ENCODE data around the gene SH3RF2. TPM values are rescaled to one million over a fixed set of nuclear protein-coding genes. Genes with fewer than 3 reads are reported as not detected.
"Not testable (repeated sequence)": the region's sequence is repeated elsewhere in the genome, so short reads cannot be mapped to it uniquely, and the experiment has no call there.

SH3RF2 gene
- total and polyA plus RNA-seq, 9 donors, result 0.30 to 6.5 (median 0.81) TPM

DNA sequence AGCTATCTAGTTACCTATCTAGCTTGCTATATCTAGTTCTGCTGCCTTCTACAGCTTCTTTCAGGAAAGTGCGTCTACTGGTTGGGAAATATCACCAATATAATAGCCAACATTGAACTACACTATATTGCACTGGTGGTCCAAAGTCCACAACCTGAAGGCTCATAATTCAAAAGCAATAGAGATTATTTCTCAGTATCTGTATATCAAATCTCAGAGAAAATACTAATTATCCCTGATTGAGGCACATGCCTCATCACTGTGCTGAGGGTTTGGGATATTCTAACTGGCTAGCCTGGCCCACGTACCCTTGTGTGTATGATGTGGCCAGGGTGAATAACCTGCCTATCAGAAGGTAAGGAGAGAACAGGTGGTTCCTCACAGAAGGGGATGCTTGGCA is 53.8 kb downstream of the SH3RF2 start:
- H3K4me3 ChIP-seq, result no peak overlapping the region
- H3K27ac ChIP-seq, result no peak overlapping the region
- intact Hi-C loops (cut with DNase I), result no loop called here
- H3K4me1 ChIP-seq (ENCODE audit: insufficient read depth), result no peaks in the 10 kb centered on the region
- H3K27me3 ChIP-seq, result no peaks in the 10 kb centered on the region
- 79 to 98% (median 91%) methylated on average over 2 of the region's 2 CpGs for WGBS, 3 donors
- no peaks in the 10 kb centered on the region for H3K36me3 ChIP-seq
- no peak for DNase-seq
- TF ChIP-seq POLR2A (IDR thresholded peaks at IDR 0.05) (no peak), EP300 (IDR thresholded peaks at IDR 0.05) (no peak), CTCF (IDR thresholded peaks at IDR 0.05) (no peak)
- H3K9me3 ChIP-seq, result no peaks in the 10 kb centered on the region

GRCh38 chr5:145991044-145991575 is 54.7 kb downstream of the SH3RF2 start:
- WGBS, 3 donors, result 56 to 64% (median 60%) methylated on average over 3 of the region's 3 CpGs
- H3K36me3 ChIP-seq, result no peaks in the 10 kb centered on the region
- no peaks in the 10 kb centered on the region for H3K9me3 ChIP-seq
- H3K27ac ChIP-seq, result no peak overlapping the region
- intact Hi-C loops (cut with DNase I), result no loop called here
- H3K4me1 ChIP-seq (ENCODE audit: insufficient read depth), result no peaks in the 10 kb centered on the region
- TF ChIP-seq CTCF (IDR thresholded peaks at IDR 0.05) (no peak), EP300 (IDR thresholded peaks at IDR 0.05) (no peak), POLR2A (IDR thresholded peaks at IDR 0.05) (no peak)
- no peak overlapping the region for H3K4me3 ChIP-seq
- H3K27me3 ChIP-seq, result no peaks in the 10 kb centered on the region
- no peak for DNase-seq

DNA sequence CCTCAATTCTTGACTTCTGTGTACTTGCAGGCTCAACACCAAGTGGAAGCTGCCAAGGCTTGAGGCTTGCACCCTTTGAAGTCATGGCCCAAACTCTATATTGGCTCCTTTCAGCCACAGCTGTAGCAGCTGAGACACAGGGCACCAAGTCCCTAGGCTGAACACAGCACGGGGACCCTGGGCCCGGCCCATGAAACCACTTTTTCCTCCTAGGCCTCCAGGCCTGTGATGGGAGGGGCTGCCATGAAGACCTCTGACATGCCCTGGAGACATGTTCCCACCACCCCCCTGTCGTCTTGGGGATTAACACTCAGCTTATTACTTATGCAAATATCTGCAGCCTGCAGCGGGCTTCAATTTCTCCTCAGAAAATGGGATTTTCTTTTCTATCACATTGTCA is 57.2 kb downstream of the SH3RF2 start:
- H3K27me3 ChIP-seq; H3K4me1 ChIP-seq (ENCODE audit: insufficient read depth); H3K9me3 ChIP-seq; H3K36me3 ChIP-seq; H3K4me3 ChIP-seq; H3K27ac ChIP-seq; DNase-seq; intact Hi-C loops (cut with DNase I): not testable (repeated sequence)
- WGBS, 3 donors, result 88 to 94% (median 91%) methylated on average over 4 of the region's 4 CpGs

- Histone ChIP-seq H3K4me1 (ENCODE audit: insufficient read depth) (no peaks in the 10 kb centered on the region), H3K27ac (no peak overlapping the region), H3K36me3 (no peaks in the 10 kb centered on the region), H3K4me3 (no peak overlapping the region), H3K27me3 (no peaks in the 10 kb centered on the region), H3K9me3 (no peaks in the 10 kb centered on the region)
- TF ChIP-seq POLR2A (IDR thresholded peaks at IDR 0.05) (no peak), CTCF (IDR thresholded peaks at IDR 0.05) (no peak), EP300 (IDR thresholded peaks at IDR 0.05) (no peak)
- no peak for DNase-seq
- 57 to 61% (median 58%) methylated on average over 6 of the region's 6 CpGs for WGBS, 3 donors
- intact Hi-C loops (cut with DNase I), result no loop called here
Observed at GRCh38 chr5:145996135-145996534, 59.8 kb downstream of the SH3RF2 start.

GRCh38 chr5:145999208-145999607 is 62.8 kb downstream of the SH3RF2 start:
- H3K27ac ChIP-seq, result no peak overlapping the region
- 86 to 89% (median 87%) methylated on average over 1 of the region's 1 CpG for WGBS, 3 donors
- no peak for TF ChIP-seq CTCF (IDR thresholded peaks at IDR 0.05)
- no peak for TF ChIP-seq POLR2A (IDR thresholded peaks at IDR 0.05)
- TF ChIP-seq EP300 (IDR thresholded peaks at IDR 0.05), result no peak
- H3K27me3 ChIP-seq, result no peaks in the 10 kb centered on the region
- DNase-seq, result no peak
- H3K36me3 ChIP-seq, result no peaks in the 10 kb centered on the region
- no peaks in the 10 kb centered on the region for H3K4me1 ChIP-seq (ENCODE audit: insufficient read depth)
- no peak overlapping the region for H3K4me3 ChIP-seq
- intact Hi-C loops (cut with DNase I), result no loop called here
- H3K9me3 ChIP-seq, result no peaks in the 10 kb centered on the region

Data from ovary (tissue), 9 donors.